HEK293 (cell line): ENCODE measurements around the gene RNASE8.

Experiments used
- CTCF ChIA-PET: fragments of 350-600 bp; formaldehyde crosslinking; extraction: SDS; loops from one replicate; lab custom pipeline; 2021; ENCODE audit warnings: antibody characterized with exemption; lab: Yijun Ruan, JAX
- POLR2A ChIA-PET: fragments of 300-600 bp; formaldehyde crosslinking; extraction: SDS; loops from one replicate; lab custom pipeline; 2020; ENCODE audit warnings: antibody characterized with exemption, inconsistent platforms; lab: Yijun Ruan, JAX
- H3K27ac ChIP-seq: fragments of 200-500 bp; sonication (Bioruptor generic); 2 replicates; pipeline ENCODE4 v1.5.1; 2014; ENCODE audit warnings: low read depth, low read length, control low read depth, inconsistent platforms; ENCODE audit errors: extremely low read depth
- H3K36me3 ChIP-seq, 2 experiments: fragments of 200-500 bp in 1 of 2; sonication (Bioruptor generic) in 1 of 2; 1 replicate in 1 of 2; 2 replicates in 1 of 2; pipeline ENCODE4 v1.5.1; 2014 to 2017; ENCODE audit warnings: inconsistent platforms in 2 of 2, low read length in 2 of 2; ENCODE audit not compliant: control insufficient read depth in 2 of 2, insufficient read depth in 1 of 2
- H3K4me1 ChIP-seq: fragments of 200-500 bp; sonication (Bioruptor generic); 2 replicates; pipeline ENCODE4 v1.5.1; 2014; ENCODE audit warnings: mild to moderate bottlenecking, low read length, inconsistent platforms; ENCODE audit not compliant: control insufficient read depth, insufficient read depth
- H3K4me3 ChIP-seq: 2 replicates; pipeline ENCODE4 v1.5.1; 2011; ENCODE audit warnings: low read depth, mild to moderate bottlenecking, control low read depth, low read length, moderate library complexity
- H3K9me3 ChIP-seq: fragments of 200-500 bp; sonication (Bioruptor generic); 2 replicates; pipeline ENCODE4 v1.5.1; 2014; ENCODE audit warnings: low read depth, low read length, inconsistent platforms; ENCODE audit not compliant: control insufficient read depth, insufficient read depth
- BCL11B ChIP-seq: fragments of 450-650 bp; formaldehyde crosslinking; IDR thresholded peaks from 2 replicates; pipeline ENCODE4 v1.5.1; 2016; ENCODE audit warnings: low read depth, missing biosample characterization, missing genetic modification characterization
- CTCF ChIP-seq: fragments of 450-650 bp; formaldehyde crosslinking; IDR thresholded peaks from 2 replicates; pipeline ENCODE4 v1.5.1; 2016; ENCODE audit warnings: missing biosample characterization, missing genetic modification characterization
- GFI1B ChIP-seq: fragments of 450-650 bp; formaldehyde crosslinking; IDR thresholded peaks from 2 replicates; pipeline ENCODE4 v1.5.1; 2016; ENCODE audit warnings: missing biosample characterization, missing genetic modification characterization
- HIC1 ChIP-seq: fragments of 450-650 bp; formaldehyde crosslinking; IDR thresholded peaks from 2 replicates; pipeline ENCODE4 v1.5.1; 2016; ENCODE audit warnings: missing biosample characterization, missing genetic modification characterization
- IKZF3 ChIP-seq: fragments of 450-650 bp; IDR thresholded peaks from 2 replicates; pipeline ENCODE4 v1.5.0; 2018; ENCODE audit warnings: missing biosample characterization, mild to moderate bottlenecking, missing genetic modification characterization, moderate library complexity
- KLF8 ChIP-seq: fragments of 450-650 bp; formaldehyde crosslinking; IDR thresholded peaks from 2 replicates; pipeline ENCODE4 v1.5.1; 2016; ENCODE audit warnings: missing biosample characterization, missing genetic modification characterization
- KLF9 ChIP-seq: fragments of 450-650 bp; formaldehyde crosslinking; IDR thresholded peaks from 2 replicates; pipeline ENCODE4 v1.5.1; 2016; ENCODE audit warnings: missing biosample characterization, missing genetic modification characterization, low read depth
- PRDM1 ChIP-seq: fragments of 450-650 bp; formaldehyde crosslinking; IDR thresholded peaks from 2 replicates; pipeline ENCODE4; 2016; ENCODE audit warnings: missing biosample characterization, missing genetic modification characterization
- PRDM10 ChIP-seq: fragments of 450-650 bp; formaldehyde crosslinking; IDR thresholded peaks from 2 replicates; pipeline ENCODE4 v1.5.1; 2016; ENCODE audit warnings: missing biosample characterization, missing genetic modification characterization
- REST ChIP-seq: fragments of 450-650 bp; formaldehyde crosslinking; IDR thresholded peaks from 2 replicates; pipeline ENCODE4 v1.5.1; 2016; ENCODE audit warnings: missing biosample characterization, missing genetic modification characterization
- SP7 ChIP-seq: fragments of 450-650 bp; formaldehyde crosslinking; IDR thresholded peaks from 2 replicates; pipeline ENCODE4 v1.5.1; 2016; ENCODE audit warnings: missing biosample characterization, missing genetic modification characterization
- ZBTB17 ChIP-seq: fragments of 450-650 bp; formaldehyde crosslinking; IDR thresholded peaks from 2 replicates; pipeline ENCODE4 v1.5.1; 2016; ENCODE audit warnings: missing biosample characterization, missing genetic modification characterization
- ZBTB48 ChIP-seq: fragments of 450-650 bp; formaldehyde crosslinking; IDR thresholded peaks from 2 replicates; pipeline ENCODE4 v1.5.1; 2016; ENCODE audit warnings: missing biosample characterization, missing genetic modification characterization
- ZBTB8A ChIP-seq: fragments of 450-650 bp; formaldehyde crosslinking; IDR thresholded peaks from 2 replicates; pipeline ENCODE4 v1.5.1; 2016; ENCODE audit warnings: missing biosample characterization, missing genetic modification characterization
- ZFP41 ChIP-seq: fragments of 450-650 bp; formaldehyde crosslinking; IDR thresholded peaks from 2 replicates; pipeline ENCODE4 v1.5.1; 2016; ENCODE audit warnings: missing biosample characterization, missing genetic modification characterization, borderline replicate concordance
- ZNF223 ChIP-seq: fragments of 450-650 bp; formaldehyde crosslinking; IDR thresholded peaks from 2 replicates; pipeline ENCODE4 v1.5.1; 2016; ENCODE audit warnings: missing biosample characterization, missing genetic modification characterization
- ZNF280C ChIP-seq: fragments of 450-650 bp; formaldehyde crosslinking; IDR thresholded peaks from 2 replicates; pipeline ENCODE4 v1.5.1; 2016; ENCODE audit warnings: missing biosample characterization, missing genetic modification characterization
- ZNF37A ChIP-seq: fragments of 450-650 bp; IDR thresholded peaks from 2 replicates; pipeline ENCODE4 v1.5.1; 2018; ENCODE audit warnings: missing biosample characterization, missing genetic modification characterization
- ZNF433 ChIP-seq: fragments of 450-650 bp; formaldehyde crosslinking; IDR thresholded peaks from 2 replicates; pipeline ENCODE4 v1.5.1; 2016; ENCODE audit warnings: missing biosample characterization, missing genetic modification characterization, low read depth
- ZNF449 ChIP-seq: fragments of 450-650 bp; formaldehyde crosslinking; IDR thresholded peaks from 2 replicates; pipeline ENCODE4 v1.5.1; 2017; ENCODE audit warnings: missing biosample characterization, mild to moderate bottlenecking, missing genetic modification characterization, moderate library complexity
- ZNF571 ChIP-seq: fragments of 450-650 bp; formaldehyde crosslinking; IDR thresholded peaks from 2 replicates; pipeline ENCODE4 v1.5.0; 2017; ENCODE audit warnings: missing biosample characterization, missing genetic modification characterization
- ZNF654 ChIP-seq: fragments of 450-650 bp; formaldehyde crosslinking; IDR thresholded peaks from 2 replicates; pipeline ENCODE4 v1.5.1; 2016; ENCODE audit warnings: low read depth, missing biosample characterization, missing genetic modification characterization
- ZNF76 ChIP-seq: fragments of 450-650 bp; formaldehyde crosslinking; IDR thresholded peaks from 2 replicates; pipeline ENCODE4; 2016; ENCODE audit warnings: low read depth, missing biosample characterization, missing genetic modification characterization, borderline replicate concordance

The RNASE8 gene

GRCh38 chr14:21014761-21015190 is 42.8 kb upstream of the RNASE8 start:
- CTCF ChIA-PET: interaction anchor here (0.6 to 7.4 kb wide), 48 partner anchors 8 to 945 kb away, joined by 3 to 206 read pairs (median 6); partner anchors contain the start of genes ARHGEF40, RNASE7, SLC39A2 and TMEM253
- Histone ChIP-seq H3K36me3 (peaks cover 0 to 28% of the 10 kb centered on the region in 2 experiments; a peak in 2 of 3 replicates), H3K27ac (no peak overlapping the region), H3K4me1 (no peaks in the 10 kb centered on the region), H3K9me3 (no peaks in the 10 kb centered on the region), H3K4me3 (no peak overlapping the region)
- POLR2A ChIA-PET: interaction anchor here (0.5 to 2.5 kb wide), 13 partner anchors 10 to 471 kb away, joined by 3 to 19 read pairs (median 3); partner anchors contain the start of gene NDRG2
- TF ChIP-seq ZNF76 (tag by site-specific recombination): peak; percentile 23; the same call in 1 of the 2 replicates
- no peak for TF ChIP-seq BCL11B (tag by site-specific recombination)
- TF ChIP-seq CTCF (tag by site-specific recombination): peak; percentile 91
- no peak for TF ChIP-seq ZFP41 (tag by site-specific recombination)
- no peak for TF ChIP-seq PRDM1 (tag by site-specific recombination)
- 0 out of 2 replicates have a peak, but pooled peaks have one; percentile 22 for TF ChIP-seq PRDM10 (tag by site-specific recombination)
- no peak for TF ChIP-seq ZNF571 (tag by site-specific recombination)
- TF ChIP-seq REST: peak; percentile 74; the same call in 1 of the 2 replicates
- no peak for TF ChIP-seq ZNF37A
- TF ChIP-seq ZNF223 (tag by site-specific recombination): no peak
- peak; percentile 66 for TF ChIP-seq KLF9 (tag by site-specific recombination)
- peak; percentile 67 for TF ChIP-seq IKZF3 (tag by site-specific recombination)
- peak; percentile 20; the same call in 1 of the 2 replicates for TF ChIP-seq ZBTB17
- no peak for TF ChIP-seq ZNF280C (tag by site-specific recombination)
- TF ChIP-seq ZNF449: no peak
- no peak for TF ChIP-seq GFI1B
- peak; percentile 69 for TF ChIP-seq ZBTB48 (tag by site-specific recombination)
- TF ChIP-seq SP7 (tag by site-specific recombination): 0 out of 2 replicates have a peak, but pooled peaks have one; percentile 26
- TF ChIP-seq KLF8 (tag by site-specific recombination): no peak
- TF ChIP-seq ZBTB8A: no peak
- TF ChIP-seq ZNF654 (tag by site-specific recombination): peak; percentile 89
- TF ChIP-seq HIC1 (tag by site-specific recombination): no peak
- no peak for TF ChIP-seq ZNF433
